ENCODE measurements around the gene APBB3.

DNA sequence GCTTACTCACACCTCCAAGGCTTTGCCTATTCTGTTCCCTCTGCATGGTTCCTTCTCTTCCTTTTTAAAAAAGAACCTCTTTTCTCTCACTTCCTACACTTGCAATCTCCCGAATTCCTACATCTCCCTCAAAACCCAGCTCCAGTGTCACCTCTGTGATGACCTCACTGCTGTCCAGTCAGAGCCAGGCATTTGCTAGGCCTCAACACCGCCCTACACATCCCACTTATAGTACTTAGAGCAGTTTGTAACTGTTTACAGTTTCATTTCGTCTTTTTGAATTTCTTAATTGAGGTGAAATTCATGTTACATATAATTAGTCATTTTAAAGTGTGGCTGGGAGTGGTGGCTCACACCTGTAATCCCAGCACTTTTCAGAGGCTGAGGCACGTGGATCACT, 37.7 kb upstream of the APBB3 start:
- TF ChIP-seq, protein P1, sequence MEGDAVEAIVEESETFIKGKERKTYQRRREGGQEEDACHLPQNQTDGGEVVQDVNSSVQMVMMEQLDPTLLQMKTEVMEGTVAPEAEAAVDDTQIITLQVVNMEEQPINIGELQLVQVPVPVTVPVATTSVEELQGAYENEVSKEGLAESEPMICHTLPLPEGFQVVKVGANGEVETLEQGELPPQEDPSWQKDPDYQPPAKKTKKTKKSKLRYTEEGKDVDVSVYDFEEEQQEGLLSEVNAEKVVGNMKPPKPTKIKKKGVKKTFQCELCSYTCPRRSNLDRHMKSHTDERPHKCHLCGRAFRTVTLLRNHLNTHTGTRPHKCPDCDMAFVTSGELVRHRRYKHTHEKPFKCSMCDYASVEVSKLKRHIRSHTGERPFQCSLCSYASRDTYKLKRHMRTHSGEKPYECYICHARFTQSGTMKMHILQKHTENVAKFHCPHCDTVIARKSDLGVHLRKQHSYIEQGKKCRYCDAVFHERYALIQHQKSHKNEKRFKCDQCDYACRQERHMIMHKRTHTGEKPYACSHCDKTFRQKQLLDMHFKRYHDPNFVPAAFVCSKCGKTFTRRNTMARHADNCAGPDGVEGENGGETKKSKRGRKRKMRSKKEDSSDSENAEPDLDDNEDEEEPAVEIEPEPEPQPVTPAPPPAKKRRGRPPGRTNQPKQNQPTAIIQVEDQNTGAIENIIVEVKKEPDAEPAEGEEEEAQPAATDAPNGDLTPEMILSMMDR (IDR thresholded peaks at IDR 0.05): no peak
- TF ChIP-seq EP300 (IDR thresholded peaks at IDR 0.05): no peak
- no peak for TF ChIP-seq POLR2A (IDR thresholded peaks at IDR 0.05)
